Gastrocnemius medialis (tissue), 4 donors: Measurements from ENCODE around the gene SLC1A2. TPM values are rescaled to one million over a fixed set of nuclear protein-coding genes. Genes with fewer than 3 reads are reported as not detected.

Experiments
- ATAC-seq, 2 donors: fragments of 150-250 bp; one replicate each; pipeline ENCODE4 v1.9.1; 2016
- DNase-seq, 2 donors: peaks; one replicate each; pipeline ENCODE4 v3.0.0-alpha.2; 2019
- H3K27ac ChIP-seq, 4 donors: fragments of 200-600 bp; sonication (generic); 1 replicate in 1 of 4; 2 replicates in 3 of 4; pipeline ENCODE4 v1.5.1; 2016 to 2018; ENCODE audit warnings: mild to moderate bottlenecking in 2 of 4, moderate library complexity in 1 of 4
- H3K27me3 ChIP-seq, 3 donors: fragments of 200-600 bp; sonication (generic) in 2 of 3; 1 replicate in 1 of 3; 2 replicates in 2 of 3; pipeline versions ENCODE4 v1.5.1 to v1.6.0; 2016 to 2019; ENCODE audit warnings: mild to moderate bottlenecking in 1 of 3, moderate library complexity in 1 of 3
- H3K36me3 ChIP-seq, 2 donors: fragments of 200-600 bp; sonication (generic) in 1 of 2; one replicate each; pipeline ENCODE4 v1.5.1; 2017 to 2018
- H3K4me1 ChIP-seq, 2 donors: fragments of 200-600 bp; sonication (generic) in 1 of 2; one replicate each; pipeline ENCODE4 v1.5.1; 2016 to 2017; ENCODE audit warnings: mild to moderate bottlenecking in 2 of 2
- H3K4me3 ChIP-seq, 4 donors: fragments of 200-600 bp; sonication (generic) in 3 of 4; 1 replicate in 1 of 4; 2 replicates in 3 of 4; pipeline ENCODE4 v1.5.1; 2016 to 2019; ENCODE audit warnings: mild to moderate bottlenecking in 2 of 4
- H3K9me3 ChIP-seq, 3 donors: fragments of 200-600 bp; sonication (generic) in 2 of 3; 1 replicate in 1 of 3; 2 replicates in 2 of 3; pipeline ENCODE4 v1.5.1; 2016 to 2019
- CTCF ChIP-seq, 5 experiments: fragments of 450-650 bp in 3 of 5; fragments of 200-600 bp in 2 of 5; sonication (generic) in 2 of 5; IDR thresholded peaks in 4 of 5; conservative IDR thresholded peaks in 1 of 5; 1 replicate in 4 of 5; 2 replicates in 1 of 5; pipeline ENCODE4 v1.5.1; 2016 to 2019; ENCODE audit warnings: antibody characterized with exemption in 5 of 5, mild to moderate bottlenecking in 3 of 5, moderate library complexity in 3 of 5
- POLR2A ChIP-seq, 2 donors: fragments of 450-650 bp; IDR thresholded peaks; one replicate each; pipeline ENCODE4 v1.6.1; 2017; ENCODE audit warnings: antibody characterized with exemption in 2 of 2, mild to moderate bottlenecking in 2 of 2, moderate library complexity in 2 of 2
- in situ Hi-C, 4 donors: fragments of 200-750 bp; cut with MboI; loops; one replicate each; pipeline versions ENCODE4 v1.15.0 to v1.8.0; 2017; ENCODE audit warnings: low sequenced_read_pairs in 4 of 4
- intact Hi-C: fragments of 100-400 bp; cut with DNase I; formaldehyde crosslinking; loops from one replicate; pipeline ENCODE4 v1.15.1; 2023; ENCODE audit warnings: low total_unique reads
- total RNA-seq, 4 donors: library from RNA; depleted of rRNA; stranded (reverse); fragments of >200 nt; gene quantifications; one replicate each; pipeline versions ENCODE4 v1.1.0 to v1.2.3, GENCODE V29; 2016

SLC1A2 gene
- total RNA-seq, 4 donors from 2014 or later: 0.15 to 1.1 (median 0.52) TPM

- Histone ChIP-seq H3K9me3 (no peaks in the 10 kb centered on the region), H3K27ac (no peak overlapping the region), H3K4me1 (peaks cover 5 to 15% of the 10 kb centered on the region in 2 donors), H3K36me3 (no peaks in the 10 kb centered on the region), H3K4me3 (no peak overlapping the region), H3K27me3 (no peaks in the 10 kb centered on the region)
- TF ChIP-seq CTCF (IDR thresholded peaks at IDR 0.05 in 4 of 5, conservative IDR thresholded peaks at IDR 0.05 in 1 of 5) (no peak), POLR2A (IDR thresholded peaks at IDR 0.05) (no peak)
- ATAC-seq: no peak
- no peak for DNase-seq
- in situ Hi-C loops: loop anchor here in 1 of 4 donors (25.0 kb wide), 1 partner anchor 789 kb away; no protein-coding TSS in a partner anchor
- intact Hi-C loops: no loop called here
These were observed 42.7 kb downstream of the SLC1A2 start for GRCh38 chr11:35376613-35377012.

DNA sequence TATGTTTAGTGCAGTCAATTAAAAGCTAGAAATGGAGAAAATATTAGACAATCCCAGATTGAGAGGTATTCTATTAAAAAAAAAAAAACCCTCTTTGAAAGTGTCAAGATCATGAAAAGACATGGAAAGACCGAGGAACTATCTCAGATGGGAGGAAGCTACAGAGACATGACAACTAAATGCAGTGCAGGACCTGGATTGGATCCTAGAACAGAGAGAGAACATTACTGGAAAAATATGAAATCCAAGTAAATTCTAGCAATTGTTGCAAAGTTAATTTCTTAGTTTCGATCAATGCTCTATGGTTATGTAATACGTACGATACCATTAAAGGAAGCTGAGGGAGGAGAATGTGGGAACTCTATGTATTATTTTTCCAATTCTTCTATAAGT, 43.2 kb downstream of the SLC1A2 start:
- Histone ChIP-seq H3K9me3 (no peaks in the 10 kb centered on the region), H3K27ac (no peak overlapping the region), H3K4me1 (peaks cover 5 to 15% of the 10 kb centered on the region in 2 donors), H3K4me3 (no peak overlapping the region), H3K27me3 (no peaks in the 10 kb centered on the region), H3K36me3 (no peaks in the 10 kb centered on the region)
- in situ Hi-C loops (loop anchor here in 1 of 4 donors (25.0 kb wide), 1 partner anchor 789 kb away; no protein-coding TSS in a partner anchor), intact Hi-C loops (no loop called here)
- TF ChIP-seq CTCF (IDR thresholded peaks at IDR 0.05 in 4 of 5, conservative IDR thresholded peaks at IDR 0.05 in 1 of 5) (no peak), POLR2A (IDR thresholded peaks at IDR 0.05) (no peak)
- no peak for DNase-seq
- no peak for ATAC-seq

- TF ChIP-seq CTCF (IDR thresholded peaks at IDR 0.05 in 4 of 5, conservative IDR thresholded peaks at IDR 0.05 in 1 of 5): no peak
- TF ChIP-seq POLR2A (IDR thresholded peaks at IDR 0.05): no peak
- no peak overlapping the region for H3K27ac ChIP-seq
- ATAC-seq: no peak
- H3K4me1 ChIP-seq: peaks cover 0 to 9% of the 10 kb centered on the region in 2 donors
- intact Hi-C loops: no loop called here
- no peaks in the 10 kb centered on the region for H3K27me3 ChIP-seq
- in situ Hi-C loops: loop anchor here in 1 of 4 donors (25.0 kb wide), 1 partner anchor 788 kb away; no protein-coding TSS in a partner anchor
- H3K4me3 ChIP-seq: no peak overlapping the region
- H3K9me3 ChIP-seq: no peaks in the 10 kb centered on the region
- DNase-seq: no peak
- H3K36me3 ChIP-seq: no peaks in the 10 kb centered on the region
These were observed 43.8 kb downstream of the SLC1A2 start for GRCh38 chr11:35375332-35376117.

DNA sequence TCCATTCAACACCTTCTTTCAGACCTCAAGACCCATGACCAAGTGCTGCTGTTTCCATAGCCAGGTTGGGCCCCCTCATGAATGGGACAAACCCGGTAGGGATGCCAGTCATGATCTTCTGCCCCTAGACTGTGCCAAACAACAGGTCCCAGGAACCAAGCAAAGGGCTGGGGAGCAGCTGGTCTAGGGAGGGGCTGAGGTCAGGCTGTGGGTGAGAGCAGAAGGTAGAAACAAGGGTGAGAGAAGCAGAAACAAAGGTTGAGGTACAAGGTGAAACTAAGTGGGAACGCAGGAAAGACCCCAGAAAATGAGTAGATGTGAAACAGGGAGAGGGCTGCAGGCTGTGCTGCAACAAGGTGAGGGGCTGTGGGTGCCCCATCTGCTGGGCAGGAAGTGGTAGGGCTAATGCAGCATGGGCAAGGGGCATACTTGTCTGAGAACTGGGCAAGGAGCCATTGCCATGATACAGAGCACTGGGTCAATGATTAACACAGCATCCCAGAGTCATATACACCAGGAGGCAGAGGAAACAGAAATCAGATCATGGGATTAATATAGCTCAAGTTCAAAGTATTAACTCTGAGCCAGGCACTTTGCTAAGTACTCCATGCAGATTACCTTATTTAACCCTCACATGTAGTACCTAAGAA, 45.9 kb downstream of the SLC1A2 start:
- H3K4me1 ChIP-seq: no peaks in the 10 kb centered on the region
- no peak overlapping the region for H3K27ac ChIP-seq
- intact Hi-C loops (no loop called here), in situ Hi-C loops (no loop called here)
- H3K9me3 ChIP-seq: no peaks in the 10 kb centered on the region
- no peaks in the 10 kb centered on the region for H3K27me3 ChIP-seq
- H3K36me3 ChIP-seq: no peaks in the 10 kb centered on the region
- ATAC-seq (peak; percentile 19 to 48), DNase-seq (no peak)
- TF ChIP-seq POLR2A (IDR thresholded peaks at IDR 0.05) (no peak), CTCF (IDR thresholded peaks at IDR 0.05 in 4 of 5, conservative IDR thresholded peaks at IDR 0.05 in 1 of 5) (no peak)
- H3K4me3 ChIP-seq: no peak overlapping the region
